GM12873 (cell line): ENCODE results near the gene EDC4.

Experiments used
- TF ChIP-seq, protein P1 (sequence below): IDR thresholded peaks from 2 replicates; pipeline ENCODE4 v1.5.1; 2012; ENCODE audit warnings: low read depth, mild to moderate bottlenecking, moderate library complexity, low read length, control low read depth; ENCODE audit not compliant: insufficient read depth; ENCODE audit errors: missing control alignments

Gene EDC4

DNA sequence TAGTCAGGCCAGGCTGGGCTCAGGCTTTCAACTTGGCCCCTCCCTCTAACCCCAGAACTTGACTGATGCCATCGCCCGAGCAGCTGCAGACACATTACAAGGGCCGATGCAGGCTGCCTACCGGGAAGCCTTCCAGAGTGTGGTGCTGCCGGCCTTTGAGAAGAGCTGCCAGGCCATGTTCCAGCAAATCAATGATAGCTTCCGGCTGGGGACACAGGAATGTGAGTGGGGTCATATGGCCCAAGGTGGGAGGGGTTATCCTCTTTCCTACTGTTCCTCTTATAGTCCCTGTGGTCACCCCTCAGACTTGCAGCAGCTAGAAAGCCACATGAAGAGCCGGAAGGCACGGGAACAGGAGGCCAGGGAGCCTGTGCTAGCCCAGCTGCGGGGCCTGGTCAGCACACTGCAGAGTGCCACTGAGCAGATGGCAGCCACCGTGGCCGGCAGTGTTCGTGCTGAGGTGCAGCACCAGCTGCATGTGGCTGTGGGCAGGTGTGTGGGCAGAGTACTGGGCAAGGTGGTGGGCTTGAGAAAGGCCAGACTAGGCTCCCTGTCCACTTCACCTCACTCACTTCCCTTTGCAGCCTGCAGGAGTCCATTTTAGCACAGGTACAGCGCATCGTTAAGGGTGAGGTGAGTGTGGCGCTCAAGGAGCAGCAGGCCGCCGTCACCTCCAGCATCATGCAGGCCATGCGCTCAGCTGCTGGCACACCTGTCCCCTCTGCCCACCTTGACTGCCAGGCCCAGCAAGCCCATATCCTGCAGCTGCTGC is 9.7 kb downstream of the EDC4 start:
- TF ChIP-seq, protein P1, sequence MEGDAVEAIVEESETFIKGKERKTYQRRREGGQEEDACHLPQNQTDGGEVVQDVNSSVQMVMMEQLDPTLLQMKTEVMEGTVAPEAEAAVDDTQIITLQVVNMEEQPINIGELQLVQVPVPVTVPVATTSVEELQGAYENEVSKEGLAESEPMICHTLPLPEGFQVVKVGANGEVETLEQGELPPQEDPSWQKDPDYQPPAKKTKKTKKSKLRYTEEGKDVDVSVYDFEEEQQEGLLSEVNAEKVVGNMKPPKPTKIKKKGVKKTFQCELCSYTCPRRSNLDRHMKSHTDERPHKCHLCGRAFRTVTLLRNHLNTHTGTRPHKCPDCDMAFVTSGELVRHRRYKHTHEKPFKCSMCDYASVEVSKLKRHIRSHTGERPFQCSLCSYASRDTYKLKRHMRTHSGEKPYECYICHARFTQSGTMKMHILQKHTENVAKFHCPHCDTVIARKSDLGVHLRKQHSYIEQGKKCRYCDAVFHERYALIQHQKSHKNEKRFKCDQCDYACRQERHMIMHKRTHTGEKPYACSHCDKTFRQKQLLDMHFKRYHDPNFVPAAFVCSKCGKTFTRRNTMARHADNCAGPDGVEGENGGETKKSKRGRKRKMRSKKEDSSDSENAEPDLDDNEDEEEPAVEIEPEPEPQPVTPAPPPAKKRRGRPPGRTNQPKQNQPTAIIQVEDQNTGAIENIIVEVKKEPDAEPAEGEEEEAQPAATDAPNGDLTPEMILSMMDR: no peak

DNA sequence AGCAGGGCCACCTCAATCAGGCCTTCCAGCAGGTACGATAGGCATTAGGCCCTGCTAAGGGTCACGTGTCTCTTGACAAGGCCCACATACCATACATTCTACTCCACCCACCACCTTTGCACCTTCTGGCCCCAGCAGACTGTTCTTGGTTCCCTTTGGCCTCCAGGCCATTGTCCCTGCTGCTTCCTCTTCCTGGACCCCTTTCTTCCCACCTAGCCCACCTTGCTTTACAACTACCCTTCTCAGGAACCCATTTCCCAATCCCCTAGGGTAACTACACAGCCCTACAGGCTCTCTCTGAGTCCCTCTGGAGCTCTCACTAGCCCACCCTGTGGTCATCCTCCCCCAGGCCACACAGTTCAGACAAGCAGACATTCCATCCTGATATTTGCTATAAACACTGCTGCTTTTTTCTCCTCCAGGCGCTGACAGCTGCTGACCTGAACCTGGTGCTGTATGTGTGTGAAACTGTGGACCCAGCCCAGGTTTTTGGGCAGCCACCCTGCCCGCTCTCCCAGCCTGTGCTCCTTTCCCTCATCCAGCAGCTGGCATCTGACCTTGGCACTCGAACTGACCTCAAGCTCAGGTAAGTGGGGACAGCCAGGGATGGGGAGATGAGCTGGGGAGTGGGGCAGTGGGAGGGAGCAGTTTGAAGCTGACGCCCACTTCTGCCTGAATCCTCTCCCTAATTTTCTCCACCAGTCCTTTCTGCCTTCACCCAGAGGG is 10.5 kb downstream of the EDC4 start:
- TF ChIP-seq, protein P1: no peak

DNA sequence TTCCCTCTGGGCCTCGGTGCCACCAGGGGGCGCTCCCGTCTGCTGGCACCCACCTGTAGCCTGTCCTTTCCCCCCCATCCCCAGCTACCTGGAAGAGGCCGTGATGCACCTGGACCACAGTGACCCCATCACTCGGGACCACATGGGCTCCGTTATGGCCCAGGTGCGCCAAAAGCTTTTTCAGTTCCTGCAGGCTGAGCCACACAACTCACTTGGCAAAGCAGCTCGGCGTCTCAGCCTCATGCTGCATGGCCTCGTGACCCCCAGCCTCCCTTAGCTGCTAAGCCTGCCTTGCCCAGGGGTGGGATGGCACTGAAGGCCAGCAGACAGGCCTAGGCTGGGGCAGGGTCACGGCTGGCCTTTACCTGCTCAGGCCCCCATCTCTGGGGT is 11.0 kb downstream of the EDC4 start:
- TF ChIP-seq, protein P1: peak; percentile 94

DNA sequence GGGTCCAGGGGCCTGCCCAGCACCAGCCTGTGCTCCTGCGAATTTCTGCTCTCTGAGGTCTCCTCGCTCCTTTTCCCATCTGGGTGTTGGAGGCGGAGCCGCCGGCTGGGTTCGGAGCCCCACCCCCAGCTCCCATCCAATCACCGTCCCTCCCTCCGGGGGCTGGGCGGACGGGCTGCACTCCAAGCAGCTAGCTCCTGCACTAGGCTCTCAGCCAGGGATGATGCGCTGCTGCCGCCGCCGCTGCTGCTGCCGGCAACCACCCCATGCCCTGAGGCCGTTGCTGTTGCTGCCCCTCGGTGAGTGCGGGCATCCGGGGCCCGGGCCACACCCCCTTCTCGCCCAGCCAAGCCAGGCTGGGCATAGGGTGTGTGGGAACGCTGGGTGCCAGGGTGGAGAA is 11.8 kb downstream of the EDC4 start, which contains the start of gene NRN1L:
Gene NRN1L, plus strand, starts transcription at position 202 of the 400 bp plus-strand sequence. Its CDS starts 19 bp downstream, at position 221.
- TF ChIP-seq, protein P1: no peak

DNA sequence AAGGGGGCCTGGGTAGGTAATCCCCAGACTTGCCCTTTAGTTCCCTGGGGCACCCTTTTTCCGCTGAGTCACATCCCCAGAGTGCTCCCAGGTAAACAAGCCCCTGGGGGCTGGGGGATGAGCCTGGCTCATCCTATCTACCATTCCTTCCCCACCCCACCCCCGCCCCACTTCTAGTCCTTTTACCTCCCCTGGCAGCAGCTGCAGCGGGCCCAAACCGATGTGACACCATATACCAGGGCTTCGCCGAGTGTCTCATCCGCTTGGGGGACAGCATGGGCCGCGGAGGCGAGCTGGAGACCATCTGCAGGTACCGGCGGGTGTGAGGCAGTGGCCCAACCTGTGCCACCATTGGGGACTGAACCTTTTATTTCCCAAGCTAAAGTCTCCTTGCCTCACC is 12.7 kb downstream of the EDC4 start:
- TF ChIP-seq, protein P1: no peak

DNA sequence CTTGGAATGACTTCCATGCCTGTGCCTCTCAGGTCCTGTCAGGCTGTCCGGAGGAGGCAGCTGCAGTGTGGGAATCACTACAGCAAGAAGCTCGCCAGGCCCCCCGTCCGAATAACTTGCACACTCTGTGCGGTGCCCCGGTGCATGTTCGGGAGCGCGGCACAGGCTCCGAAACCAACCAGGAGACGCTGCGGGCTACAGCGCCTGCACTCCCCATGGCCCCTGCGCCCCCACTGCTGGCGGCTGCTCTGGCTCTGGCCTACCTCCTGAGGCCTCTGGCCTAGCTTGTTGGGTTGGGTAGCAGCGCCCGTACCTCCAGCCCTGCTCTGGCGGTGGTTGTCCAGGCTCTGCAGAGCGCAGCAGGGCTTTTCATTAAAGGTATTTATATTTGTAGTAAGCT is 13.1 kb downstream of the EDC4 start:
- TF ChIP-seq, protein P1: no peak

DNA sequence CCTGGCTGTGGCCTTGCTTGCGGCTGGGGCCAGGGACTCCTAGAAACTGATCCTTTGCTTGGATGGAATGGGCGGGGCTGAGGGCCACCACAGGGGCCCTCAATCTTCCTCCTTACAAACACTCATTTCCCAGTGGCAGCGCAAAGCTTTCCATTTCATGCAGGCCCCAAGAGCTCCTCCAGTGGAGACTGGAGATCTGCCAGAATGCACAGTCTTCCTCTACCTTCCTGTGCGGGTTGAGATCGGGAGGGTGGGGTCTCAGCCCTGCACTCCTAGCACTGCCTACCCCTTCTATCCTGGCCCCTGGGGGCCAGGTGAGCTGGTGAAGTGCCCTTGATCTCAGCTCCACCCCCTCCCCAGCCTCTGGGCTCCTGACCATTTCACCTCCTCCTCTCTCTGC is 13.5 kb downstream of the EDC4 start:
- TF ChIP-seq, protein P1: no peak
